HEK293 (cell line): Measurements from ENCODE around the gene PXDC1.

Source experiments
- REPIN1 ChIP-seq: fragments of 450-650 bp; formaldehyde crosslinking; IDR thresholded peaks from 2 replicates; pipeline ENCODE4 v1.5.1; 2017; ENCODE audit warnings: missing biosample characterization, missing genetic modification characterization, low read depth
- ZEB2 ChIP-seq: fragments of 450-650 bp; formaldehyde crosslinking; IDR thresholded peaks from 2 replicates; pipeline ENCODE4 v1.5.1; 2016; ENCODE audit warnings: missing biosample characterization, missing genetic modification characterization
- ZNF184 ChIP-seq: fragments of 450-650 bp; IDR thresholded peaks from 2 replicates; pipeline ENCODE4 v1.5.1; 2018; ENCODE audit warnings: missing biosample characterization, mild to moderate bottlenecking, missing genetic modification characterization
- ZNF510 ChIP-seq: fragments of 450-650 bp; formaldehyde crosslinking; IDR thresholded peaks from 2 replicates; pipeline ENCODE4 v1.5.1; 2018; ENCODE audit warnings: mild to moderate bottlenecking, missing genetic modification characterization, missing biosample characterization; ENCODE audit not compliant: insufficient replicate concordance
- ZNF555 ChIP-seq: fragments of 450-650 bp; formaldehyde crosslinking; conservative IDR thresholded peaks from 2 replicates; pipeline ENCODE4 v1.5.1; 2017; ENCODE audit warnings: missing biosample characterization, mild to moderate bottlenecking, missing genetic modification characterization, inconsistent platforms
- TF ChIP-seq, protein P1 (sequence below): fragments of 450-650 bp; formaldehyde crosslinking; IDR thresholded peaks from 2 replicates; pipeline ENCODE4 v1.5.1; 2016; ENCODE audit warnings: missing biosample characterization, missing genetic modification characterization

- no peak for TF ChIP-seq ZNF184 (tag by site-specific recombination)
- TF ChIP-seq ZNF555 (tag by site-specific recombination): no peak
- TF ChIP-seq REPIN1 (tag by site-specific recombination): no peak
- no peak for TF ChIP-seq ZNF510 (tag by site-specific recombination)
- TF ChIP-seq ZEB2 (tag by site-specific recombination): no peak
- TF ChIP-seq, protein P1, sequence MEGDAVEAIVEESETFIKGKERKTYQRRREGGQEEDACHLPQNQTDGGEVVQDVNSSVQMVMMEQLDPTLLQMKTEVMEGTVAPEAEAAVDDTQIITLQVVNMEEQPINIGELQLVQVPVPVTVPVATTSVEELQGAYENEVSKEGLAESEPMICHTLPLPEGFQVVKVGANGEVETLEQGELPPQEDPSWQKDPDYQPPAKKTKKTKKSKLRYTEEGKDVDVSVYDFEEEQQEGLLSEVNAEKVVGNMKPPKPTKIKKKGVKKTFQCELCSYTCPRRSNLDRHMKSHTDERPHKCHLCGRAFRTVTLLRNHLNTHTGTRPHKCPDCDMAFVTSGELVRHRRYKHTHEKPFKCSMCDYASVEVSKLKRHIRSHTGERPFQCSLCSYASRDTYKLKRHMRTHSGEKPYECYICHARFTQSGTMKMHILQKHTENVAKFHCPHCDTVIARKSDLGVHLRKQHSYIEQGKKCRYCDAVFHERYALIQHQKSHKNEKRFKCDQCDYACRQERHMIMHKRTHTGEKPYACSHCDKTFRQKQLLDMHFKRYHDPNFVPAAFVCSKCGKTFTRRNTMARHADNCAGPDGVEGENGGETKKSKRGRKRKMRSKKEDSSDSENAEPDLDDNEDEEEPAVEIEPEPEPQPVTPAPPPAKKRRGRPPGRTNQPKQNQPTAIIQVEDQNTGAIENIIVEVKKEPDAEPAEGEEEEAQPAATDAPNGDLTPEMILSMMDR (tag by site-specific recombination): no peak
These were observed 44.6 kb upstream of the PXDC1 start for GRCh38 chr6:3795836-3796718.
